Gastroesophageal sphincter (tissue), 4 donors: ENCODE results near the gene PLGRKT. TPM values are rescaled to one million over a fixed set of nuclear protein-coding genes. Genes with fewer than 3 reads are reported as not detected.
"Not testable (repeated sequence)": the region's sequence is repeated elsewhere in the genome, so short reads cannot be mapped to it uniquely, and the experiment has no call there.

Source experiments
- ATAC-seq: fragments of 150-250 bp; one replicate; pipeline ENCODE4 v1.9.1; 2016; ENCODE audit warnings: mild to moderate bottlenecking, moderate library complexity
- H3K27ac ChIP-seq, 4 donors: fragments of 200-600 bp; sonication (generic) in 3 of 4; 1 replicate in 3 of 4; 2 replicates in 1 of 4; pipeline ENCODE4 v1.5.1; 2016 to 2019
- H3K27me3 ChIP-seq: fragments of 200-600 bp; sonication (generic); one replicate; pipeline ENCODE4 v1.5.1; 2019
- H3K36me3 ChIP-seq, 2 donors: fragments of 200-600 bp; sonication (generic); one replicate each; pipeline ENCODE4 v1.5.1; 2019; ENCODE audit warnings: control low read depth in 1 of 2
- H3K4me1 ChIP-seq, 3 donors: fragments of 200-600 bp; sonication (generic); 1 replicate in 2 of 3; 2 replicates in 1 of 3; pipeline ENCODE4 v1.5.1; 2016 to 2019; ENCODE audit warnings: control low read depth in 2 of 3
- H3K4me3 ChIP-seq, 2 donors: fragments of 200-600 bp; sonication (generic); one replicate each; pipeline ENCODE4 v1.5.1; 2019; ENCODE audit warnings: mild to moderate bottlenecking in 1 of 2, moderate library complexity in 1 of 2
- H3K9me3 ChIP-seq, 3 donors: fragments of 200-600 bp; sonication (generic); one replicate each; pipeline ENCODE4 v1.5.1; 2017 to 2019; ENCODE audit warnings: control low read depth in 2 of 3
- EP300 ChIP-seq: sonication (generic); formaldehyde crosslinking; IDR thresholded peaks from one replicate; pipeline ENCODE4 v1.6.1; 2017; ENCODE audit warnings: antibody characterized with exemption, mild to moderate bottlenecking
- POLR2A ChIP-seq, 2 donors: fragments of 450-650 bp; IDR thresholded peaks; one replicate each; pipeline ENCODE4 v1.6.1; 2017; ENCODE audit warnings: antibody characterized with exemption in 2 of 2, mild to moderate bottlenecking in 2 of 2, moderate library complexity in 1 of 2
- POLR2AphosphoS5 ChIP-seq: sonication (generic); formaldehyde crosslinking; IDR thresholded peaks from one replicate; pipeline ENCODE4 v1.6.1; 2017; ENCODE audit warnings: antibody characterized with exemption
- WGBS, 2 donors: methylation state at CpG; one replicate each; pipeline ENCODE4 v1.1.5; 2018; ENCODE audit warnings: low coverage in 1 of 2; 5-methylcytosine and 5-hydroxymethylcytosine counted together
- total RNA-seq, 4 donors: library from RNA; depleted of rRNA; stranded (reverse); fragments of >200 nt; gene quantifications; one replicate each; pipeline ENCODE4 v1.1.0, GENCODE V29; 2016
- TF ChIP-seq, protein P1 (sequence below), 4 experiments: fragments of 200-600 bp in 2 of 4; fragments of 450-650 bp in 2 of 4; sonication (generic) in 1 of 4; IDR thresholded peaks; one replicate each; pipeline ENCODE4 v1.5.1; 2017 to 2019; ENCODE audit warnings: antibody characterized with exemption in 4 of 4, mild to moderate bottlenecking in 2 of 4, moderate library complexity in 2 of 4

The PLGRKT gene
- total RNA-seq, 4 donors from 2014 or later: 8.8 to 22.6 (median 13.3) TPM

DNA sequence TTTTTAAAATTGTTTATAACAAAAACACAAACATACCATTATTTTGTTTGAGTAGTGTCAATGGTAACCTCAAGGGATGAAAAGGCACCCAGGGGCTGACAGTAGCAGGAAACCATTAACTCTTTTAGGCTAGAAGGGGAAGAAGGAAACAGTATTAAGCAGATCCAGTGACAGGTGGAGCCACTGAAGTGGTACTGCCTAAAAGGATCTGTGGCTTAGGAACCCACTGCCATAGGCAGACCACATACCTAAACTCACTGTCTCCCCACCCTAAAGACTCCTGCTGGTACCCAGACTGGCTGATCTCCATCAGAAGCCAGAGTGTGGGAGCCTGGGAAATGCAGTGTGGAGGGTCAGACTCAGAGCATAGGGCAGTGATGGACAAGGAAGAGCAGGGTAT lies 111.5 kb downstream of the PLGRKT start:
- TF ChIP-seq EP300: no peak
- TF ChIP-seq POLR2A (IDR thresholded peaks at IDR 0.05): no peak
- TF ChIP-seq, protein P1, sequence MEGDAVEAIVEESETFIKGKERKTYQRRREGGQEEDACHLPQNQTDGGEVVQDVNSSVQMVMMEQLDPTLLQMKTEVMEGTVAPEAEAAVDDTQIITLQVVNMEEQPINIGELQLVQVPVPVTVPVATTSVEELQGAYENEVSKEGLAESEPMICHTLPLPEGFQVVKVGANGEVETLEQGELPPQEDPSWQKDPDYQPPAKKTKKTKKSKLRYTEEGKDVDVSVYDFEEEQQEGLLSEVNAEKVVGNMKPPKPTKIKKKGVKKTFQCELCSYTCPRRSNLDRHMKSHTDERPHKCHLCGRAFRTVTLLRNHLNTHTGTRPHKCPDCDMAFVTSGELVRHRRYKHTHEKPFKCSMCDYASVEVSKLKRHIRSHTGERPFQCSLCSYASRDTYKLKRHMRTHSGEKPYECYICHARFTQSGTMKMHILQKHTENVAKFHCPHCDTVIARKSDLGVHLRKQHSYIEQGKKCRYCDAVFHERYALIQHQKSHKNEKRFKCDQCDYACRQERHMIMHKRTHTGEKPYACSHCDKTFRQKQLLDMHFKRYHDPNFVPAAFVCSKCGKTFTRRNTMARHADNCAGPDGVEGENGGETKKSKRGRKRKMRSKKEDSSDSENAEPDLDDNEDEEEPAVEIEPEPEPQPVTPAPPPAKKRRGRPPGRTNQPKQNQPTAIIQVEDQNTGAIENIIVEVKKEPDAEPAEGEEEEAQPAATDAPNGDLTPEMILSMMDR (IDR thresholded peaks at IDR 0.05): no peak
- no peak for TF ChIP-seq POLR2AphosphoS5
- Histone ChIP-seq H3K36me3 (no peaks in the 10 kb centered on the region), H3K9me3 (no peaks in the 10 kb centered on the region), H3K27ac (no peak overlapping the region), H3K27me3 (peaks cover 5% of the 10 kb centered on the region), H3K4me1 (no peaks in the 10 kb centered on the region), H3K4me3 (no peak overlapping the region)
- ATAC-seq: no peak

DNA sequence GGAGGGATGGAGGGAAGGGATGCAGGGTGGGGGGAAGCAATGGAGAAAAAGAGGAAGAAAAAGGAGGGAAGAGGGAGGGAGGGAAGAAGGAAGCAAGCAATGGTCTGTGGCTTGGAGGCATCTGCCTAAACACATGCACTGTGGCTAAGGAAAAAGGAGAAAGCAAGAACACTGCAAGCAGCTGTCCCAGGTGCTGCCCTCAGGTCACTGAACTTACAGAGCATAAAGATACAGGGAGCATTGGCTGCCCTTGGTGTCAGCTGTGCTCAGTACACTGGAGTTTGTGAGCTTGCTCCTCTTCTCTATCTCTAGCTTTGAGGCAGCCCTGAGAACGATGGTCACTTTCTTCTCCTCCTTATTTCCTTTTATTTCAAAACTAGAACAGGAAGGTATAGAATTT lies 116.1 kb downstream of the PLGRKT start:
- not testable (repeated sequence) for H3K9me3 ChIP-seq, H3K36me3 ChIP-seq, H3K27ac ChIP-seq, H3K4me1 ChIP-seq, H3K4me3 ChIP-seq, H3K27me3 ChIP-seq, ATAC-seq
- 60% methylated on average over 1 of the region's 1 CpG; no CpG with 5 or more reads in 1 of the 2 donors for WGBS, 2 donors

DNA sequence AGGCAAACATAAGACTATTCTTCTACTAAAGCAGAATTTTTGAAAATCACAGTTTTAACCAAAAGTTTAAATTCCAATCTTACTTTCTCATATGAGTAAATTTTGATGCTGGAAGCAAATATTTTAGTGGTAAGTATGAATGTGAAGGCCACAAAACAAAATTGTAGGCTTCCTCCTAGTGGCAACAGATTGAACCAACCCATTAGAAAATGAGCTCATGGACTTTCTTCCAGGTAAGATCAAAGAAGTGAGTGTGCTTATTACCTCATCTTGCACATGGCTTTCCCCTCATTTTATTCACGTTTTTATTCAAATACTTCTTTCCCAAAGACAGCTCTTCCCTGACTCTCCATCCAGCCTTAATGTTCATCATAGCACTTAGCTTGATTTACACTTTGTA lies 116.7 kb downstream of the PLGRKT start:
- Histone ChIP-seq H3K9me3 (no peaks in the 10 kb centered on the region), H3K27me3 (no peaks in the 10 kb centered on the region), H3K4me3 (no peak overlapping the region), H3K4me1 (no peaks in the 10 kb centered on the region), H3K27ac (no peak overlapping the region), H3K36me3 (no peaks in the 10 kb centered on the region)
- 5% methylated on average over 1 of the region's 1 CpG; no CpG with 5 or more reads in 1 of the 2 donors for WGBS, 2 donors
- no peak for ATAC-seq
- TF ChIP-seq EP300: no peak
- no peak for TF ChIP-seq POLR2A (IDR thresholded peaks at IDR 0.05)
- no peak for TF ChIP-seq POLR2AphosphoS5
- TF ChIP-seq, protein P1 (IDR thresholded peaks at IDR 0.05): no peak

DNA sequence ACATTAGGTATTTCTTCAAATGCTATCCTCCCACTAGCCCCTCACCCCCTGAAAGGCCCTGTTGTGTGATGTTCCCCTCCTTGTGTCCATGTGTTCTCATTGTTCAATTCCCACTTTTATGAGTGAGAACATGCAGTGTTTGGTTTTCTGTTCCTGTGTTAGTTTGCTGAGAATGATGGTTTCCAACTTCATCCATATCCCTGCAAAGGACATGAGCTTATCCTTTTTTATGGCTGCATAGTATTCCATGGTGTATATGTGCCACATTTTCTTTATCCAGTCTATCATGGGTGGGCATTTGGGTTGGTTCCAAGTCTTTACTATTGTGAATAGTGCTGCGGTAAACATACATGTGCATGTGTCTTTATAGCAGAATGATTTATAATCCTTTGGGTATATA lies 121.3 kb downstream of the PLGRKT start:
- ATAC-seq, H3K36me3 ChIP-seq, H3K27me3 ChIP-seq, H3K4me3 ChIP-seq, H3K4me1 ChIP-seq, H3K27ac ChIP-seq: not testable (repeated sequence)
- H3K9me3 ChIP-seq: peaks cover 0 to 21% (median 0%) of the 10 kb centered on the region in 3 donors
- WGBS, 2 donors: 100% methylated on average over 1 of the region's 1 CpG

DNA sequence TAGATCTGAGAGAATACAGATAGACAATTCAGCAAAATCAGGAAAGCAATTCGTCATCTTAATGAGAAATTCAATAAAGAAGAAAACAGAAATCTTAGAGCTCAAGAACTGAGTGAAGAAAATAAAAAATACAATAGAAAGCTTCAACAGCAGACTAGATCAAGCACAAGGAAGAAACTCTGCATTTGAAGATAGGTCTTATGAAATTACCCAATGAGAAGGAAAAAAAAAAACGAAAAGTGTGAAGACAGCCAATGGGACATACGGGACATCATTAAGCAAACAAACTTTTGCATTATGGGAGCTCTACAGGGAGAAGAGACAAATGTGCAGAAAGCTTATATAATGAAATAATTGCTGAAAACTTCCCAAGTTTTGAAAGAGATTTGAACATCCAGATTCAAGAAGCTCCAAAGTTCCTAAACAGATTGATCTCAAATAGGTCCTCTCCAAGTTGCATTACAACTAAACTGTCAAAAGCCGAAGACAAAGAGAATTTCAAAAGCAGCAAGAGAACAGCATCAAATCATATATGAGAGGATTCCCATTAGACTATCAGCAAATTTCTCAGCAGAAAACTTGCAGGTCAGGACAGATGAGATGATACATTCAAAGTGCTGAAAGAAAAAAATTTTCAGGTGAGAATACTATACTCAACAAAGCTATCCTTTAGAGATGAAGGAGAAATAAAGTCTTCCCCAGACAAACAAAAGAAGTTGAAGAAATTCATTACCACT lies 122.4 kb downstream of the PLGRKT start:
- ATAC-seq: no peak
- Histone ChIP-seq H3K4me3 (no peak overlapping the region), H3K36me3 (no peaks in the 10 kb centered on the region), H3K27me3 (no peaks in the 10 kb centered on the region), H3K4me1 (no peaks in the 10 kb centered on the region), H3K27ac (no peak overlapping the region), H3K9me3 (peaks cover 0 to 21% (median 0%) of the 10 kb centered on the region in 3 donors)
- 63 to 75% methylated on average over 4 of the region's 4 CpGs for WGBS, 2 donors
- TF ChIP-seq POLR2AphosphoS5 (no peak), POLR2A (IDR thresholded peaks at IDR 0.05) (no peak), EP300 (no peak)
- TF ChIP-seq, protein P1 (IDR thresholded peaks at IDR 0.05): no peak

DNA sequence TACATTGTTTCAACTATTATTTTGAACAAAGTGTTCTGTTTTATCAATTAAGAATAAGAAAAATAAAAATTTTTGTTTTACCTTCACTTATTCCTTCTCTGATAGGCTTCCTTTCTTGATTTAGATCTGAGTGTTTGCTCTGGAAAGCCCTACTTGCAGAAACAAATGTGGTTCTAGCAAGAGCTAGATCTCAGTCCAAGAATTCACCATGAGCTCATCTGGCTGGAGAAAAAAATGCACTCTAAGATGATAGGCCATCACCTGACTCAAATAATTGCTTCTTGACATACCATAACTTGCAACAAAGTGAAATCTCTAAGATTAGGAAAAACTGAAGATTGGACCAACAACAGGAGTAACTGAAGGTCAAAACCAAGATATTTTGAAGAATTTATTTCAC lies 126.9 kb downstream of the PLGRKT start:
- Histone ChIP-seq H3K4me3 (no peak overlapping the region), H3K27ac (no peak overlapping the region), H3K4me1 (no peaks in the 10 kb centered on the region), H3K9me3 (peaks cover 0 to 20% (median 0%) of the 10 kb centered on the region in 3 donors), H3K36me3 (no peaks in the 10 kb centered on the region), H3K27me3 (peaks cover 8% of the 10 kb centered on the region)
- ATAC-seq: no peak
- TF ChIP-seq POLR2A (IDR thresholded peaks at IDR 0.05) (no peak), EP300 (no peak), POLR2AphosphoS5 (no peak)
- TF ChIP-seq, protein P1 (IDR thresholded peaks at IDR 0.05): no peak
